Measurements from ENCODE around the gene CARD11.

- TF ChIP-seq, protein P1, sequence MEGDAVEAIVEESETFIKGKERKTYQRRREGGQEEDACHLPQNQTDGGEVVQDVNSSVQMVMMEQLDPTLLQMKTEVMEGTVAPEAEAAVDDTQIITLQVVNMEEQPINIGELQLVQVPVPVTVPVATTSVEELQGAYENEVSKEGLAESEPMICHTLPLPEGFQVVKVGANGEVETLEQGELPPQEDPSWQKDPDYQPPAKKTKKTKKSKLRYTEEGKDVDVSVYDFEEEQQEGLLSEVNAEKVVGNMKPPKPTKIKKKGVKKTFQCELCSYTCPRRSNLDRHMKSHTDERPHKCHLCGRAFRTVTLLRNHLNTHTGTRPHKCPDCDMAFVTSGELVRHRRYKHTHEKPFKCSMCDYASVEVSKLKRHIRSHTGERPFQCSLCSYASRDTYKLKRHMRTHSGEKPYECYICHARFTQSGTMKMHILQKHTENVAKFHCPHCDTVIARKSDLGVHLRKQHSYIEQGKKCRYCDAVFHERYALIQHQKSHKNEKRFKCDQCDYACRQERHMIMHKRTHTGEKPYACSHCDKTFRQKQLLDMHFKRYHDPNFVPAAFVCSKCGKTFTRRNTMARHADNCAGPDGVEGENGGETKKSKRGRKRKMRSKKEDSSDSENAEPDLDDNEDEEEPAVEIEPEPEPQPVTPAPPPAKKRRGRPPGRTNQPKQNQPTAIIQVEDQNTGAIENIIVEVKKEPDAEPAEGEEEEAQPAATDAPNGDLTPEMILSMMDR (IDR thresholded peaks at IDR 0.05 in 8 of 11, conservative IDR thresholded peaks at IDR 0.05 in 3 of 11), result no peak
- no peak for TF ChIP-seq POLR2AphosphoS5 (IDR thresholded peaks at IDR 0.05)
Measured at GRCh38 chr7:2956526-2957368, 86.9 kb downstream of the CARD11 start.

All from spleen (tissue), 7 donors.